Coronary artery (tissue), 2 donors: ENCODE results near the gene SERPINB4.

Source experiments
- DNase-seq: peaks from one replicate; pipeline ENCODE4 v3.0.0-alpha.2; 2017; ENCODE audit warnings: low spot score
- H3K27ac ChIP-seq, 2 donors: fragments of 200-600 bp; sonication (generic); one replicate each; pipeline ENCODE4 v1.5.1; 2016 to 2019
- H3K4me3 ChIP-seq: fragments of 200-600 bp; sonication (generic); 2 replicates; pipeline ENCODE4 v1.5.1; 2016; ENCODE audit warnings: mild to moderate bottlenecking, moderate library complexity
- CTCF ChIP-seq: fragments of 200-600 bp; sonication (generic); IDR thresholded peaks from one replicate; pipeline ENCODE4 v1.5.1; 2019; ENCODE audit warnings: antibody characterized with exemption

The SERPINB4 gene

GRCh38 chr18:63617915-63618234 lies 26.2 kb downstream of the SERPINB4 start:
- DNase-seq = no peak
- H3K27ac ChIP-seq = no peak overlapping the region
- TF ChIP-seq CTCF = no peak
- H3K4me3 ChIP-seq = no peak overlapping the region

DNA sequence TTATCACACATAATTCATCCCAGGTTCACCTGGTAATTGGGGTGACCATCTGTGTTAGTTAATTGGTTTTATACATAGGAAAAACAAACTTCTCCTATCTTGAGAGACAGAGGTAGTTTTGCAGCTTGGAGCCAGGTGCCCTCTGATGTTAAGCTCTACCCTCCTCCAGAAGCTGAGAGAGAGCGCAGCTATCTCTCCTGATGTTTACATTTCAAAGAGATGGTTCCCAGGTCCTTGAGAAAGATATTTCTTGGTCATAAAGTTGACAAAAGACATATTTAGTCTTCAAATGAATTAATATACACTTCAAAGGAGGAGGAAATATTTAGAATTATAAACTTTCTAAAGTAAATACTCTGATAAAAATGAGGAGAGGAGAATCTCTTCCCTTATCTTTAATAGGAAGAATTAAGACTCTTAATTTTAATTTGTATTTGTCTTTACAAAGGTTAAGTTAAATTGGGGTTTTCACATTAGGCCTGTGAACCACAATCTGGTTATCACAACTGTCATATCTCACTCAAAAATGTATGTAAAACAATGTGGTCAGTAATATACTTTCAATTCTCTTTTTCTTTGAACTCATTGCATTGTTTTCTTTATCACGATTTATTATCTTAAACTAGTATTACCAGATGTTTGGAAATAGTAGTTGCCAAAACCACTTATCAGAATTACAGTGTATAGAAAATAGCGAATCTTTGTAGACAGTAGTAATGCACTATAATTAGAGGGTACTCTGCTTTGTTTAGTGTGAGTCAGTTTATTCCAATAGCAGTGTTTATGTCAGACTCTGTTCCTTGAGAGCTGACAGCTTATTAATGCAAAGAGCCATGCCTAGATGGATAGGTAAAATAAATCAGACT lies 26.8 kb downstream of the SERPINB4 start:
- no peak overlapping the region for H3K27ac ChIP-seq
- DNase-seq = no peak
- no peak for TF ChIP-seq CTCF

GRCh38 chr18:63613420-63613819 lies 30.6 kb downstream of the SERPINB4 start:
- Histone ChIP-seq H3K27ac (no peak overlapping the region), H3K4me3 (no peak overlapping the region)
- DNase-seq = no peak
- no peak for TF ChIP-seq CTCF

More for the DNA sequence above, 26.8 kb downstream of the SERPINB4 start:
- no peak overlapping the region for H3K4me3 ChIP-seq

DNA sequence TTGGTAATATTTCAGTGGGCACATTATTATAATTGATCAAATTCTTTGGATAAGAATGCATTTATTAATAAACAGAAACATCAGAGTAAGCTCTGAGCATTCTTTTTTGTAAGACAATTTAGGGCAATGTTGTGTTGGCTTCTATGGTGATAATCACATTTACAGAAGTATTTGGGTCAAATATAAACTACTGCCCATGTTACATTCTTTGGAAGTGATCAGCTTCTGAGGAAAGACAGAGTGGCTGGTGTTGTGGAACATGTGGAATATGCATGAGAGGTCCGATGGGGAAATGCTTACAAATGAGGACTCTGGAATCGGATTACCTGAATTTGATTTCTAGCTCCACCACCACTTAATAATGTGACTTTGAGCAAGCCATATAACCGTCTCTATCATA lies 37.5 kb downstream of the SERPINB4 start:
- no peak overlapping the region for H3K27ac ChIP-seq
- DNase-seq = no peak
- no peak overlapping the region for H3K4me3 ChIP-seq
- TF ChIP-seq CTCF = no peak

DNA sequence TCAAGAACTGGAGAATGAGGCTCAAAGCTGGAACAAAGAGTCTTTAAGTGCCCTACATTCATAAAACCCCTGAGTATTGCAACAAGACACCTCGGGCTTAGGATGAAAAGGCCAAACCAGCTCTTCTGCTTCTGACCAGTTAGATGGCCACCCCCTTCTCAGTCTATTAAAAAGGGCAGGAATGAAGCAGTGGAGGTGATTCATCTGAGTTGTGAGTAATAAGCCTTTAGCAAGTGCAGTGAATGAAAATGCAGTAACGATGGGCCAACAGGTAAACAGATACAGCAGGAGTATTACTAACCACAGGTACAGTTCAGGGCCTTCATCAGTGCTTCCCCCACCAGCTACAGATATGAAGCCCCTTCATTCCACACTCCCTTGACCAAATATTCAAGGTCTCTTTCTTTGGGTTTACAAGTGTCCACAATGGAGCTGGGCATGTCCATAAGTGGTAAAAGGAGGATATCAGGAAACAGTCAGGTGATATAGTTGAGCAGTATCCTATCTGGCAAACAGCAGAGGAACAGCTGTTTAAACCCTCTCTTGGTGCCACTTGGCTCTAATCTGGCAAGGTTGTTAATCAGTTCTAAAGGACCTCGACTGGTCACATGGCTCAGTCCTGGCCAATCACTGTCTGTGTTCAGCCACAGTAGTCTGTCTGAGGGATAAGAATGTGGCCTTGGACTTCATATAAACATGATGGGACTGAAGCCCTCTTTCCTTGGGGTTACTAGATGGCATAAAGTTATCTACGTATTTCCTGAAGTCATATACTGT lies 39.1 kb downstream of the SERPINB4 start:
- DNase-seq = no peak
- TF ChIP-seq CTCF = no peak
- H3K27ac ChIP-seq = no peak overlapping the region
- H3K4me3 ChIP-seq = no peak overlapping the region

GRCh38 chr18:63603772-63604171 lies 40.3 kb downstream of the SERPINB4 start:
- H3K27ac ChIP-seq = no peak overlapping the region
- TF ChIP-seq CTCF = no peak
- no peak for DNase-seq

DNA sequence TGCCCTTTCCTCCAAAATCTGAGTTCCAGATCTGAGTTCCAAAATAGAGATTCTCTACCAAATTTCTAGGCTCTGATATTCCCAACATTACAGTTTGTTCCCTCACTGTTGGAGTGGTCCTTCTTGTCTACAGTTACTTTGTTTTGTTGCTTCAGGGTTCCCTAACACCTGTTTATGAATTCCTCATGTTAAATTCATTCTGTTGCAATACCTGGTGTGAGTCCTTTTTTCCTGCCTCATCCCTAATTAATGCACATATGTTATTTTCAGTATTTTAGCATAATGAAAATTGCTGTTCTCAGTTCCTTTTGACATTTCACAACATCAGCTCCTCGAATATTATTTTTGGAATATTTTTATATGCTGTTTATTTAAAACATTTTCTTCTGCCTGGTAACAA lies 40.7 kb downstream of the SERPINB4 start:
- no peak for DNase-seq
- Histone ChIP-seq H3K27ac (no peak overlapping the region), H3K4me3 (no peak overlapping the region)
- TF ChIP-seq CTCF = no peak

More at GRCh38 chr18:63603772-63604171, 40.3 kb downstream of the SERPINB4 start:
- H3K4me3 ChIP-seq = no peak overlapping the region
